ENCODE results near the gene IL1RAPL2.

The IL1RAPL2 gene

GRCh38 chrX:105221374-105221773 is 655.4 kb downstream of the IL1RAPL2 start:
- TF ChIP-seq ZNF175 (tag by site-specific recombination; IDR thresholded peaks at IDR 0.05) (no peak), ZNF169 (tag by site-specific recombination; IDR thresholded peaks at IDR 0.05) (no peak), ZIC2 (tag by site-specific recombination; IDR thresholded peaks at IDR 0.05) (no peak), ZNF704 (tag by site-specific recombination; IDR thresholded peaks at IDR 0.05) (no peak), ZNF433 (tag by site-specific recombination; IDR thresholded peaks at IDR 0.05; ENCODE audit: low read depth) (no peak), ZNF280C (tag by site-specific recombination; IDR thresholded peaks at IDR 0.05) (no peak), SCRT2 (tag by site-specific recombination; IDR thresholded peaks at IDR 0.05) (no peak), ZBTB1 (tag by site-specific recombination; IDR thresholded peaks at IDR 0.05) (no peak), ZNF221 (tag by site-specific recombination; IDR thresholded peaks at IDR 0.05; ENCODE audit: borderline replicate concordance) (no peak)
- TF ChIP-seq, protein P1, sequence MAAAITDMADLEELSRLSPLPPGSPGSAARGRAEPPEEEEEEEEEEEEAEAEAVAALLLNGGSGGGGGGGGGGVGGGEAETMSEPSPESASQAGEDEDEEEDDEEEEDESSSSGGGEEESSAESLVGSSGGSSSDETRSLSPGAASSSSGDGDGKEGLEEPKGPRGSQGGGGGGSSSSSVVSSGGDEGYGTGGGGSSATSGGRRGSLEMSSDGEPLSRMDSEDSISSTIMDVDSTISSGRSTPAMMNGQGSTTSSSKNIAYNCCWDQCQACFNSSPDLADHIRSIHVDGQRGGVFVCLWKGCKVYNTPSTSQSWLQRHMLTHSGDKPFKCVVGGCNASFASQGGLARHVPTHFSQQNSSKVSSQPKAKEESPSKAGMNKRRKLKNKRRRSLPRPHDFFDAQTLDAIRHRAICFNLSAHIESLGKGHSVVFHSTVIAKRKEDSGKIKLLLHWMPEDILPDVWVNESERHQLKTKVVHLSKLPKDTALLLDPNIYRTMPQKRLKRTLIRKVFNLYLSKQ (tag by site-specific recombination; IDR thresholded peaks at IDR 0.05; ENCODE audit: borderline replicate concordance): no peak
- Histone ChIP-seq H3K4me1 (ENCODE audit: control insufficient read depth, insufficient read depth, low read length) (no peaks in the 10 kb centered on the region), H3K4me3 (ENCODE audit: low read depth, low read length) (no peak overlapping the region), H3K36me3 (ENCODE audit: control insufficient read depth in 2 of 2, insufficient read depth in 1 of 2, low read length in 2 of 2) (no peaks in the 10 kb centered on the region), H3K27ac (ENCODE audit: extremely low read depth, low read depth, low read length) (no peak overlapping the region), H3K9me3 (ENCODE audit: control insufficient read depth, insufficient read depth, low read depth, low read length) (no peaks in the 10 kb centered on the region)
- ChIA-PET POLR2A (no interaction called here), CTCF (interaction anchor here (1.1 kb wide), 1 partner anchor 19 kb away, joined by 3 read pairs; no protein-coding TSS in a partner anchor)

DNA sequence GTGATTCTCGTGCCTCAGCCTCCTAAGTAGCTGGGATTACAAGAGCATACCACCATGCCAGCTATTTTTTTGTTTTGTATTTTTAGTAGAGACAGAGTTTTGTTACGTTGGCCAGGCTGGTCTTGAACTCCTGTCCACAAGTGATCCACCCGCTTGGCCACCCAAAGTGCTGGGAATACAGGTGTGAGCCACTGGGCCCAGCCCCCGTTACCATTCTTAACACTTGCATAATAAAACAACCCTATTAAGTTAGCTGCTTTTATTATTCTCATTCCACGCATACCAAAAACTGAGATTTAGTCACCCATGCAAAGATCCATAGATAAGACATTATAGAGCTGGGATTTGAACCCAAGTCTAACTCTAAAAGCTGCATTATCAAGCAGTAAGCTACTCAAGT is 660.5 kb downstream of the IL1RAPL2 start:
- POLR2A ChIA-PET: no interaction called here
- CTCF ChIA-PET: interaction anchor here (0.7 to 1.5 kb wide), 2 partner anchors 13 to 34 kb away, joined by 3 to 4 read pairs; no protein-coding TSS in a partner anchor
- H3K9me3 ChIP-seq (ENCODE audit: control insufficient read depth, insufficient read depth, low read depth, low read length): no peaks in the 10 kb centered on the region
- TF ChIP-seq, protein P2, sequence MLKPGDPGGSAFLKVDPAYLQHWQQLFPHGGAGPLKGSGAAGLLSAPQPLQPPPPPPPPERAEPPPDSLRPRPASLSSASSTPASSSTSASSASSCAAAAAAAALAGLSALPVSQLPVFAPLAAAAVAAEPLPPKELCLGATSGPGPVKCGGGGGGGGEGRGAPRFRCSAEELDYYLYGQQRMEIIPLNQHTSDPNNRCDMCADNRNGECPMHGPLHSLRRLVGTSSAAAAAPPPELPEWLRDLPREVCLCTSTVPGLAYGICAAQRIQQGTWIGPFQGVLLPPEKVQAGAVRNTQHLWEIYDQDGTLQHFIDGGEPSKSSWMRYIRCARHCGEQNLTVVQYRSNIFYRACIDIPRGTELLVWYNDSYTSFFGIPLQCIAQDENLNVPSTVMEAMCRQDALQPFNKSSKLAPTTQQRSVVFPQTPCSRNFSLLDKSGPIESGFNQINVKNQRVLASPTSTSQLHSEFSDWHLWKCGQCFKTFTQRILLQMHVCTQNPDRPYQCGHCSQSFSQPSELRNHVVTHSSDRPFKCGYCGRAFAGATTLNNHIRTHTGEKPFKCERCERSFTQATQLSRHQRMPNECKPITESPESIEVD (tag by site-specific recombination; IDR thresholded peaks at IDR 0.05): no peak
- TF ChIP-seq EGR2 (tag by site-specific recombination; IDR thresholded peaks at IDR 0.05; ENCODE audit: low read depth) (no peak), ZNF530 (tag by site-specific recombination; IDR thresholded peaks at IDR 0.05; ENCODE audit: low read depth) (no peak), ZNF677 (tag by site-specific recombination; IDR thresholded peaks at IDR 0.05) (no peak), HOXD13 (CRISPR knock-in tag; IDR thresholded peaks at IDR 0.05; ENCODE audit: borderline replicate concordance) (no peak), ZBTB8A (tag by site-specific recombination; IDR thresholded peaks at IDR 0.05) (no peak)
- TF ChIP-seq, protein P3, sequence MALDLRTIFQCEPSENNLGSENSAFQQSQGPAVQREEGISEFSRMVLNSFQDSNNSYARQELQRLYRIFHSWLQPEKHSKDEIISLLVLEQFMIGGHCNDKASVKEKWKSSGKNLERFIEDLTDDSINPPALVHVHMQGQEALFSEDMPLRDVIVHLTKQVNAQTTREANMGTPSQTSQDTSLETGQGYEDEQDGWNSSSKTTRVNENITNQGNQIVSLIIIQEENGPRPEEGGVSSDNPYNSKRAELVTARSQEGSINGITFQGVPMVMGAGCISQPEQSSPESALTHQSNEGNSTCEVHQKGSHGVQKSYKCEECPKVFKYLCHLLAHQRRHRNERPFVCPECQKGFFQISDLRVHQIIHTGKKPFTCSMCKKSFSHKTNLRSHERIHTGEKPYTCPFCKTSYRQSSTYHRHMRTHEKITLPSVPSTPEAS (tag by site-specific recombination; IDR thresholded peaks at IDR 0.05): no peak
- TF ChIP-seq, protein P4, sequence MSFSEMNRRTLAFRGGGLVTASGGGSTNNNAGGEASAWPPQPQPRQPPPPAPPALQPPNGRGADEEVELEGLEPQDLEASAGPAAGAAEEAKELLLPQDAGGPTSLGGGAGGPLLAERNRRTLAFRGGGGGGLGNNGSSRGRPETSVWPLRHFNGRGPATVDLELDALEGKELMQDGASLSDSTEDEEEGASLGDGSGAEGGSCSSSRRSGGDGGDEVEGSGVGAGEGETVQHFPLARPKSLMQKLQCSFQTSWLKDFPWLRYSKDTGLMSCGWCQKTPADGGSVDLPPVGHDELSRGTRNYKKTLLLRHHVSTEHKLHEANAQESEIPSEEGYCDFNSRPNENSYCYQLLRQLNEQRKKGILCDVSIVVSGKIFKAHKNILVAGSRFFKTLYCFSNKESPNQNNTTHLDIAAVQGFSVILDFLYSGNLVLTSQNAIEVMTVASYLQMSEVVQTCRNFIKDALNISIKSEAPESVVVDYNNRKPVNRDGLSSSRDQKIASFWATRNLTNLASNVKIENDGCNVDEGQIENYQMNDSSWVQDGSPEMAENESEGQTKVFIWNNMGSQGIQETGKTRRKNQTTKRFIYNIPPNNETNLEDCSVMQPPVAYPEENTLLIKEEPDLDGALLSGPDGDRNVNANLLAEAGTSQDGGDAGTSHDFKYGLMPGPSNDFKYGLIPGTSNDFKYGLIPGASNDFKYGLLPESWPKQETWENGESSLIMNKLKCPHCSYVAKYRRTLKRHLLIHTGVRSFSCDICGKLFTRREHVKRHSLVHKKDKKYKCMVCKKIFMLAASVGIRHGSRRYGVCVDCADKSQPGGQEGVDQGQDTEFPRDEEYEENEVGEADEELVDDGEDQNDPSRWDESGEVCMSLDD (tag by site-specific recombination; IDR thresholded peaks at IDR 0.05): no peak
- no peaks in the 10 kb centered on the region for H3K36me3 ChIP-seq (ENCODE audit: control insufficient read depth in 2 of 2, insufficient read depth in 1 of 2, low read length in 2 of 2)
- H3K27ac ChIP-seq (ENCODE audit: extremely low read depth, low read depth, low read length): no peak overlapping the region
- no peak overlapping the region for H3K4me3 ChIP-seq (ENCODE audit: low read depth, low read length)
- H3K4me1 ChIP-seq (ENCODE audit: control insufficient read depth, insufficient read depth, low read length): no peaks in the 10 kb centered on the region

Data from HEK293 (cell line).